Caco-2 (cell line): ENCODE results near the gene GRK2. TPM values are rescaled to one million over a fixed set of nuclear protein-coding genes. Genes with fewer than 3 reads are reported as not detected.

ENCODE experiments used
- BruUV-seq: library from RNA; stranded (reverse); fragments of 400-500 nt; replicated peaks from 2 replicates; lab custom pipeline; 2021; lab: Mats Ljungman, UMichigan
- CTCF ChIA-PET: fragments of 300-600 bp; sonication (Branson Sonifier 250); formaldehyde crosslinking; loops from one replicate; lab custom pipeline; 2022; ENCODE audit warnings: antibody characterized with exemption; lab: Charles Lee
- POLR2A ChIA-PET: fragments of 300-600 bp; sonication (Branson Sonifier 250); formaldehyde crosslinking; loops from one replicate; lab custom pipeline; 2022; ENCODE audit warnings: antibody characterized with exemption; lab: Charles Lee
- DNase-seq, 2 experiments: peaks; one replicate each; pipeline versions ENCODE4 v3.0.0 to v3.0.0-alpha.2; 2020 to 2022
- H3K27me3 ChIP-seq: replicated peaks from 2 replicates; pipeline ENCODE4 v1.6.0; 2011; ENCODE audit warnings: low read length; ENCODE audit not compliant: control insufficient read depth, insufficient read depth
- H3K36me3 ChIP-seq: 2 replicates; pipeline ENCODE4 v1.5.1; 2011; ENCODE audit warnings: low read length; ENCODE audit not compliant: control insufficient read depth, insufficient read depth
- H3K4me1 ChIP-seq: fragments of 250-450 bp; sonication (Bioruptor Pico); 2 replicates; pipeline ENCODE4 v1.5.1; 2020; ENCODE audit warnings: mild to moderate bottlenecking
- H3K4me3 ChIP-seq: 2 replicates; pipeline ENCODE4 v1.5.1; 2011; ENCODE audit warnings: low read depth, mild to moderate bottlenecking, control low read depth, low read length
- H3K9me3 ChIP-seq: fragments of 250-450 bp; sonication (Bioruptor Pico); 2 replicates; pipeline ENCODE4 v1.5.1; 2020; ENCODE audit warnings: mild to moderate bottlenecking, moderate library complexity
- H3K27ac Mint-ChIP-seq: one replicate; pipeline ENCODE4 v1.8.0; 2022; ENCODE audit warnings: mixed read lengths; ENCODE audit not compliant: unreplicated experiment
- H3K27me3 Mint-ChIP-seq: one replicate; pipeline ENCODE4 v1.8.0; 2022; ENCODE audit warnings: mixed read lengths; ENCODE audit not compliant: insufficient read depth, unreplicated experiment
- H3K36me3 Mint-ChIP-seq: one replicate; pipeline ENCODE4 v1.8.0; 2022; ENCODE audit warnings: mild to moderate bottlenecking, mixed read lengths; ENCODE audit not compliant: insufficient read depth, unreplicated experiment
- H3K4me1 Mint-ChIP-seq: one replicate; pipeline ENCODE4 v1.8.0; 2022; ENCODE audit warnings: low read depth, mixed read lengths; ENCODE audit not compliant: unreplicated experiment
- H3K4me3 Mint-ChIP-seq: one replicate; pipeline ENCODE4 v1.8.0; 2022; ENCODE audit warnings: mild to moderate bottlenecking, moderate library complexity, mixed read lengths; ENCODE audit not compliant: unreplicated experiment
- H3K9me3 Mint-ChIP-seq: one replicate; pipeline ENCODE4 v1.8.0; 2022; ENCODE audit warnings: mixed read lengths; ENCODE audit not compliant: unreplicated experiment
- CTCF ChIP-seq, 2 experiments: fragments of 200-600 bp in 1 of 2; IDR thresholded peaks; 1 replicate in 1 of 2; 2 replicates in 1 of 2; pipeline versions ENCODE4 v1.5.1 to v1.8.0; 2011 to 2022; ENCODE audit warnings: antibody characterized with exemption in 1 of 2, control low read depth in 1 of 2, inconsistent platforms in 1 of 2, low read depth in 1 of 2, low read length in 1 of 2, mild to moderate bottlenecking in 1 of 2, moderate library complexity in 1 of 2; ENCODE audit not compliant: insufficient read depth in 1 of 2, severe bottlenecking in 1 of 2, unreplicated experiment in 1 of 2
- intact Hi-C: fragments of 100-400 bp; cut with micrococcal nuclease; formaldehyde crosslinking; loops from one replicate; pipeline ENCODE4 v1.10.0; 2022; ENCODE audit not compliant: unreplicated experiment
- total RNA-seq: library from RNA; stranded (reverse); gene quantifications from 2 replicates; pipeline ENCODE4 v1.2.3, GENCODE V29; 2022

Gene GRK2
- total RNA-seq, 1 experiment from 2014 or later, result 120 TPM

GRCh38 chr11:67287355-67288197, 21.3 kb downstream of the GRK2 start:
- Histone ChIP-seq H3K36me3 (peaks cover 14% of the 10 kb centered on the region), H3K9me3 (no peaks in the 10 kb centered on the region), H3K27me3 (no peaks in the 10 kb centered on the region), H3K4me3 (peak overlapping the region; percentile 91), H3K4me1 (peaks cover 20% of the 10 kb centered on the region)
- peaks cover 25% of the 10 kb centered on the region for H3K4me1 Mint-ChIP-seq
- CTCF ChIA-PET, result interaction anchor here (0.9 to 3.1 kb wide), 4 partner anchors 16 to 30 kb away, joined by 3 to 27 read pairs (median 14); partner anchors contain the start of genes GRK2 and SSH3
- TSS peak; percentile 82 for BruUV-seq
- no peaks in the 10 kb centered on the region for H3K27me3 Mint-ChIP-seq
- H3K27ac Mint-ChIP-seq, result peak overlapping the region; percentile 90
- DNase-seq, result no peak
- peak overlapping the region; percentile 99 for H3K4me3 Mint-ChIP-seq
- H3K9me3 Mint-ChIP-seq, result no peaks in the 10 kb centered on the region
- H3K36me3 Mint-ChIP-seq, result peaks cover 82% of the 10 kb centered on the region
- POLR2A ChIA-PET, result interaction anchor here (0.7 to 2.2 kb wide), 6 partner anchors 15 to 156 kb away, joined by 3 to 25 read pairs (median 11); partner anchors contain the start of genes CORO1B and SSH3
- intact Hi-C loops, result loop anchor here (1.0 to 2.0 kb wide), 3 partner anchors 20 to 49 kb away; no protein-coding TSS in a partner anchor
- TF ChIP-seq CTCF (IDR thresholded peaks at IDR 0.05; ENCODE audit: insufficient read depth in 1 of 2, low read depth in 1 of 2, low read length in 1 of 2, severe bottlenecking in 1 of 2, unreplicated experiment in 1 of 2), result no peak

- intact Hi-C loops, result loop anchor here (1.0 to 2.0 kb wide), 3 partner anchors 21 to 49 kb away; no protein-coding TSS in a partner anchor
- H3K4me1 ChIP-seq, result peaks cover 20% of the 10 kb centered on the region
- peaks cover 29% of the 10 kb centered on the region for H3K4me1 Mint-ChIP-seq
- DNase-seq, result no peak
- no TSS peak for BruUV-seq
- peak overlapping the region; percentile 99 for H3K4me3 Mint-ChIP-seq
- H3K36me3 ChIP-seq, result peaks cover 12% of the 10 kb centered on the region
- ChIA-PET POLR2A (interaction anchor here (0.5 to 2.2 kb wide), 7 partner anchors 15 to 169 kb away, joined by 3 to 25 read pairs (median 10); partner anchors contain the start of genes CORO1B, KDM2A and SSH3), CTCF (interaction anchor here (0.6 to 3.1 kb wide), 8 partner anchors 15 to 100 kb away, joined by 3 to 27 read pairs (median 10); partner anchors contain the start of genes GRK2 and SSH3)
- no peak for TF ChIP-seq CTCF (IDR thresholded peaks at IDR 0.05; ENCODE audit: insufficient read depth in 1 of 2, low read depth in 1 of 2, low read length in 1 of 2, severe bottlenecking in 1 of 2, unreplicated experiment in 1 of 2)
- peak overlapping the region; percentile 90 for H3K27ac Mint-ChIP-seq
- H3K9me3 Mint-ChIP-seq, result no peaks in the 10 kb centered on the region
- H3K4me3 ChIP-seq, result peak overlapping the region; percentile 91
- no peaks in the 10 kb centered on the region for H3K27me3 ChIP-seq
- peaks cover 82% of the 10 kb centered on the region for H3K36me3 Mint-ChIP-seq
- H3K9me3 ChIP-seq, result no peaks in the 10 kb centered on the region
- H3K27me3 Mint-ChIP-seq, result no peaks in the 10 kb centered on the region
These were observed 21.9 kb downstream of the GRK2 start for GRCh38 chr11:67288198-67288451.

DNA sequence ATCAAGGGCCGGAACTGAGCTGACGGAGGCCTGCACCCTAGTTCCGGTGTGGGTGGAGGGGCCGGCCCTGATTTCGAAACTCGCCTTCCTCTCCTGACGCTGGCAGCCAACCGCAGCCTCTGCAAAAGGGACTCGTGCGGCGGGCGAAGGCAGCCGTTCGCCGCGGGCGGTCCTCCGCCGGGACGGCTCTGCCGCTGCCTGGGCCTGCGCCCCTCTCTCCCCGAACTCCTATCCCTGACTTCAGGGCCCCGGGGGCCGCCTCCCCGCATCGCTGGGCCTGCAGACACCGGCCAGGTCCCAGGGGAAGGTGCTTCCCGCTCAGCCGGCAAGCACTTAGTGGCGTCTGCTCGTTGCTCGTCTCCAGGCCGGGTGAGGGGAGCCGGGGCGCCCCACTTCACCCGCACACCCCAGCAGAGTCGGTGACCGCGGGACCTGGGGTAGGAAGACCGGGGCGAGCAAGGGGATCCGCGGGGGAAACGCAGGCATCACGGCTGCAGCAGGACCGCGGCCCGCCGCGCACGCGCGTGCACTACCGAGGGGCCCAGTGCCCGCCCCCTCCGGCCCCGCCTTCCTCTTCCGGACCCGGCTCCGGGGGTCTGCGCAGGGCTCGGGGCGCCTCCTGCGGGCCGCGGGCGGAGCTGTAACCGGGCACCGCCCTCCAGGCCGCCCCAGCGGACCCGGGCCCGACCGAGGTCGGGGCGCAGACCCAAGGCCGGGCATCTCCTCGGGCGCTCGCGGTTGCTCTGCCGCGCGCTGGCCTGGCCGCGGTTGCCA, 22.4 kb downstream of the GRK2 start:
- Mint-ChIP-seq H3K27ac (peak overlapping the region; percentile 90), H3K4me3 (peak overlapping the region; percentile 99), H3K36me3 (peaks cover 80% of the 10 kb centered on the region), H3K27me3 (no peaks in the 10 kb centered on the region), H3K9me3 (no peaks in the 10 kb centered on the region), H3K4me1 (peaks cover 29% of the 10 kb centered on the region)
- peaks cover 12% of the 10 kb centered on the region for H3K36me3 ChIP-seq
- TF ChIP-seq CTCF (IDR thresholded peaks at IDR 0.05; ENCODE audit: insufficient read depth in 1 of 2, low read depth in 1 of 2, low read length in 1 of 2, severe bottlenecking in 1 of 2, unreplicated experiment in 1 of 2), result peak; percentile 51 to 56
- DNase-seq, result peak; percentile 94 to 95
- intact Hi-C loops, result loop anchor here (1.0 to 2.0 kb wide), 4 partner anchors 16 to 50 kb away; no protein-coding TSS in a partner anchor
- CTCF ChIA-PET, result interaction anchor here (0.6 to 3.1 kb wide), 10 partner anchors 12 to 100 kb away, joined by 3 to 27 read pairs (median 6); partner anchors contain the start of genes GRK2 and SSH3
- H3K4me1 ChIP-seq, result peaks cover 20% of the 10 kb centered on the region
- H3K27me3 ChIP-seq, result no peaks in the 10 kb centered on the region
- no TSS peak for BruUV-seq
- POLR2A ChIA-PET, result interaction anchor here (0.5 to 2.2 kb wide), 9 partner anchors 14 to 170 kb away, joined by 3 to 25 read pairs (median 4); partner anchors contain the start of genes CORO1B, KDM2A and SSH3
- H3K4me3 ChIP-seq, result peak overlapping the region; percentile 91
- no peaks in the 10 kb centered on the region for H3K9me3 ChIP-seq
